Endodermal cell (in vitro differentiated cells): ENCODE results near the gene EMP3. TPM values are rescaled to one million over a fixed set of nuclear protein-coding genes. Genes with fewer than 3 reads are reported as not detected.

Experiments
- DNase-seq: peaks from one replicate; pipeline ENCODE4 v3.0.0-alpha.2; 2017
- H3K27ac ChIP-seq: 2 replicates; pipeline ENCODE4 v1.5.1; 2013; ENCODE audit warnings: mild to moderate bottlenecking, low read depth, low read length, moderate library complexity
- H3K27me3 ChIP-seq: 2 replicates; pipeline ENCODE4 v1.6.1; 2013; ENCODE audit warnings: mild to moderate bottlenecking, low read length, moderate library complexity; ENCODE audit not compliant: insufficient read depth, control insufficient read depth, poor library complexity, severe bottlenecking
- H3K36me3 ChIP-seq: 2 replicates; pipeline ENCODE4 v1.7.0; 2013; ENCODE audit warnings: mild to moderate bottlenecking, low read length, moderate library complexity; ENCODE audit not compliant: control insufficient read depth, insufficient read depth
- H3K4me1 ChIP-seq: one replicate; pipeline ENCODE4 v1.7.0; 2013; ENCODE audit warnings: low read length; ENCODE audit not compliant: control insufficient read depth, insufficient read depth
- H3K4me3 ChIP-seq: 2 replicates; pipeline ENCODE4 v1.5.1; 2013; ENCODE audit warnings: mild to moderate bottlenecking, low read length, moderate library complexity
- H3K9ac ChIP-seq: 2 replicates; pipeline ENCODE4 v1.6.1; 2013; ENCODE audit warnings: mild to moderate bottlenecking, low read length, moderate library complexity; ENCODE audit not compliant: poor library complexity, severe bottlenecking; ENCODE audit errors: extremely low read depth
- H3K9me3 ChIP-seq: 2 replicates; pipeline ENCODE4 v1.6.1; 2013; ENCODE audit warnings: mild to moderate bottlenecking, low read length, moderate library complexity; ENCODE audit not compliant: control insufficient read depth
- H3K27ac Mint-ChIP-seq: 2 replicates; pipeline ENCODE4 v1.8.0; 2020; ENCODE audit warnings: mixed read lengths
- H3K27me3 Mint-ChIP-seq: 2 replicates; pipeline ENCODE4 v1.8.0; 2021; ENCODE audit warnings: mild to moderate bottlenecking, mixed read lengths; ENCODE audit not compliant: insufficient read depth
- H3K36me3 Mint-ChIP-seq: 2 replicates; pipeline ENCODE4 v1.8.0; 2020; ENCODE audit warnings: low read depth, mixed read lengths
- H3K4me1 Mint-ChIP-seq: 2 replicates; pipeline ENCODE4 v1.8.0; 2020; ENCODE audit warnings: mixed read lengths
- H3K4me3 Mint-ChIP-seq: 2 replicates; pipeline ENCODE4 v1.8.0; 2020; ENCODE audit warnings: mild to moderate bottlenecking, moderate library complexity, mixed read lengths
- H3K9me3 Mint-ChIP-seq: 2 replicates; pipeline ENCODE4 v1.8.0; 2020; ENCODE audit warnings: mild to moderate bottlenecking, mixed read lengths
- CTCF ChIP-seq: fragments of 200-600 bp; sonication (generic); conservative IDR thresholded peaks from 2 replicates; pipeline ENCODE4 v1.5.0; 2021; ENCODE audit warnings: antibody characterized with exemption, mild to moderate bottlenecking
- WGBS, 2 experiments: methylation state at CpG; one replicate each; pipeline versions ENCODE4 v1.1.5 to v1.1.7; 2013; ENCODE audit warnings: missing lambda C conversion rate in 2 of 2, mixed read lengths in 1 of 2; ENCODE audit not compliant: insufficient coverage in 1 of 2, insufficient read length in 1 of 2; 5-methylcytosine and 5-hydroxymethylcytosine counted together
- total RNA-seq, 2 donors: library from RNA; stranded (reverse); fragmentation: NEBNext Ultra II Directional in 1 of 2; extraction: Animal tissue kit (Norgen Biotek cat#: 25700) in 1 of 2; gene quantifications; 2 replicates in 1 of 2; 3 replicates in 1 of 2; pipeline ENCODE4 v1.2.1, GENCODE V29; 2021

Gene EMP3
- total RNA-seq, 2 donors from 2014 or later, result 3.5 TPM

GRCh38 chr19:48361912-48362311 lies 36.6 kb downstream of the EMP3 start:
- Histone ChIP-seq H3K9me3 (no peaks in the 10 kb centered on the region), H3K4me1 (no peaks in the 10 kb centered on the region), H3K27me3 (no peaks in the 10 kb centered on the region), H3K27ac (no peak overlapping the region), H3K9ac (no peak overlapping the region), H3K4me3 (no peak overlapping the region), H3K36me3 (no peaks in the 10 kb centered on the region)
- Mint-ChIP-seq H3K27me3 (peaks cover 2% of the 10 kb centered on the region), H3K4me1 (no peaks in the 10 kb centered on the region), H3K4me3 (no peak overlapping the region), H3K36me3 (peaks cover 2% of the 10 kb centered on the region), H3K27ac (no peak overlapping the region), H3K9me3 (no peaks in the 10 kb centered on the region)
- no peak for DNase-seq
- TF ChIP-seq CTCF, result no peak
- 88 to 96% methylated on average over 1 to 2 of the region's 3 CpGs for WGBS, 2 experiments

- TF ChIP-seq CTCF, result peak; percentile 11
- peak overlapping the region; percentile 52 for H3K9ac ChIP-seq
- H3K27ac ChIP-seq, result no peak overlapping the region
- H3K9me3 Mint-ChIP-seq, result no peaks in the 10 kb centered on the region
- no peaks in the 10 kb centered on the region for H3K4me1 ChIP-seq
- peaks cover 3% of the 10 kb centered on the region for H3K27me3 Mint-ChIP-seq
- peak overlapping the region; percentile 86 for H3K4me3 ChIP-seq
- H3K36me3 Mint-ChIP-seq, result no peaks in the 10 kb centered on the region
- peak overlapping the region; percentile 72 for H3K4me3 Mint-ChIP-seq
- no peaks in the 10 kb centered on the region for H3K36me3 ChIP-seq
- H3K9me3 ChIP-seq, result no peaks in the 10 kb centered on the region
- peak; percentile 99 for DNase-seq
- H3K27ac Mint-ChIP-seq, result peak overlapping the region; percentile 97
- WGBS, 2 experiments, result 5 to 13% methylated on average over 8 to 26 of the region's 26 CpGs
- no peaks in the 10 kb centered on the region for H3K4me1 Mint-ChIP-seq
- no peaks in the 10 kb centered on the region for H3K27me3 ChIP-seq
These were observed 37.6 kb downstream of the EMP3 start for GRCh38 chr19:48362716-48363499.

GRCh38 chr19:48363500-48363809 lies 38.1 kb downstream of the EMP3 start:
- peaks cover 5% of the 10 kb centered on the region for H3K27me3 Mint-ChIP-seq
- TF ChIP-seq CTCF, result no peak
- H3K4me1 Mint-ChIP-seq, result no peaks in the 10 kb centered on the region
- H3K27ac ChIP-seq, result peak overlapping the region; percentile 40
- peak overlapping the region; percentile 86 for H3K4me3 ChIP-seq
- H3K9ac ChIP-seq, result peak overlapping the region; percentile 52
- H3K27me3 ChIP-seq, result no peaks in the 10 kb centered on the region
- no peaks in the 10 kb centered on the region for H3K36me3 ChIP-seq
- H3K36me3 Mint-ChIP-seq, result no peaks in the 10 kb centered on the region
- peak overlapping the region; percentile 97 for H3K27ac Mint-ChIP-seq
- DNase-seq, result no peak
- WGBS, 2 experiments, result 4 to 7% methylated on average over 3 to 10 of the region's 10 CpGs
- H3K9me3 Mint-ChIP-seq, result no peaks in the 10 kb centered on the region
- no peaks in the 10 kb centered on the region for H3K9me3 ChIP-seq
- H3K4me1 ChIP-seq, result no peaks in the 10 kb centered on the region
- peak overlapping the region; percentile 72 for H3K4me3 Mint-ChIP-seq
